H9 (cell line): ENCODE measurements around the gene SWT1. TPM values are rescaled to one million over a fixed set of nuclear protein-coding genes. Genes with fewer than 3 reads are reported as not detected.

Experiments
- DNase-seq: peaks from one replicate; pipeline ENCODE4 v3.0.0-alpha.2; 2017
- H2AFZ ChIP-seq: one replicate; pipeline ENCODE4 v1.6.1; 2013; ENCODE audit warnings: mild to moderate bottlenecking, low read length, control low read depth, moderate library complexity
- H2AK5ac ChIP-seq: 2 replicates; pipeline ENCODE4 v1.6.1; 2013; ENCODE audit warnings: low read length, control low read depth, mixed read lengths; ENCODE audit not compliant: insufficient read length
- H2BK120ac ChIP-seq: one replicate; pipeline ENCODE4 v1.6.1; 2013; ENCODE audit warnings: low read depth, mild to moderate bottlenecking, low read length, control low read depth, inconsistent platforms; ENCODE audit not compliant: poor library complexity, severe bottlenecking
- H2BK12ac ChIP-seq: 2 replicates; pipeline ENCODE4 v1.6.1; 2013; ENCODE audit warnings: low read length, control low read depth, mixed read lengths, low read depth; ENCODE audit not compliant: insufficient read length
- H2BK15ac ChIP-seq: 2 replicates; pipeline ENCODE4 v1.6.1; 2013; ENCODE audit warnings: low read depth, low read length, control low read depth
- H2BK20ac ChIP-seq: one replicate; pipeline ENCODE4 v1.6.1; 2013; ENCODE audit warnings: low read depth, mild to moderate bottlenecking, low read length, control low read depth, inconsistent platforms; ENCODE audit not compliant: poor library complexity, severe bottlenecking
- H2BK5ac ChIP-seq: 2 replicates; pipeline ENCODE4 v1.6.1; 2013; ENCODE audit warnings: low read length, control low read depth, mixed read lengths; ENCODE audit not compliant: insufficient read length
- H3K14ac ChIP-seq: 2 replicates; pipeline ENCODE4 v1.6.1; 2013; ENCODE audit warnings: low read length, control low read depth; ENCODE audit not compliant: insufficient read depth
- H3K18ac ChIP-seq: 2 replicates; pipeline ENCODE4 v1.6.1; 2013; ENCODE audit warnings: low read depth, mild to moderate bottlenecking, mixed read lengths, low read length, control low read depth; ENCODE audit not compliant: insufficient read length
- H3K23ac ChIP-seq: 2 replicates; pipeline ENCODE4 v1.6.1; 2013; ENCODE audit warnings: low read length, control low read depth, mixed read lengths, low read depth; ENCODE audit not compliant: insufficient read length
- H3K23me2 ChIP-seq: 2 replicates; pipeline ENCODE4 v1.6.1; 2013; ENCODE audit warnings: low read depth, mild to moderate bottlenecking, mixed read lengths, low read length, control low read depth; ENCODE audit not compliant: insufficient read length, poor library complexity, severe bottlenecking
- H3K27ac ChIP-seq: 2 replicates; pipeline ENCODE4 v1.5.1; 2013; ENCODE audit warnings: low read length, control low read depth, mixed read lengths, low read depth; ENCODE audit not compliant: insufficient read length
- H3K27me3 ChIP-seq: 2 replicates; pipeline ENCODE4 v1.6.1; 2013; ENCODE audit warnings: low read length, control low read depth, inconsistent platforms; ENCODE audit not compliant: insufficient read depth
- H3K4ac ChIP-seq: 2 replicates; pipeline ENCODE4 v1.6.1; 2013; ENCODE audit warnings: low read depth, mild to moderate bottlenecking, control low read depth, inconsistent platforms, low read length, moderate library complexity
- H3K4me1 ChIP-seq: 2 replicates; pipeline ENCODE4 v1.6.1; 2013; ENCODE audit warnings: low read length, control low read depth, inconsistent platforms; ENCODE audit not compliant: insufficient read depth
- H3K4me2 ChIP-seq: 2 replicates; pipeline ENCODE4 v1.6.1; 2013; ENCODE audit warnings: low read length, control low read depth, mixed read lengths; ENCODE audit not compliant: insufficient read length, insufficient read depth
- H3K56ac ChIP-seq: 2 replicates; pipeline ENCODE4 v1.6.1; 2013; ENCODE audit warnings: low read depth, mild to moderate bottlenecking, mixed read lengths, low read length, control low read depth; ENCODE audit not compliant: insufficient read length
- H3K79me1 ChIP-seq: 2 replicates; pipeline ENCODE4 v1.6.1; 2013; ENCODE audit warnings: low read depth, mild to moderate bottlenecking, moderate library complexity, low read length, control low read depth, inconsistent platforms; ENCODE audit not compliant: insufficient read depth, poor library complexity, severe bottlenecking
- H3K79me2 ChIP-seq: 2 replicates; pipeline ENCODE4 v1.6.1; 2013; ENCODE audit warnings: low read length, control low read depth, inconsistent platforms; ENCODE audit not compliant: insufficient read depth
- H3K9ac ChIP-seq: 2 replicates; pipeline ENCODE4 v1.6.1; 2013; ENCODE audit warnings: low read length, control low read depth, mixed read lengths; ENCODE audit not compliant: insufficient read length; ENCODE audit errors: extremely low read depth
- H3K9me3 ChIP-seq: one replicate; pipeline ENCODE4 v1.6.1; 2013; ENCODE audit warnings: low read depth, low read length, inconsistent platforms; ENCODE audit not compliant: control insufficient read depth
- H3T11ph ChIP-seq: one replicate; pipeline ENCODE4 v1.6.1; 2013; ENCODE audit warnings: mild to moderate bottlenecking, low read length, control low read depth, inconsistent platforms
- H4K20me1 ChIP-seq: one replicate; pipeline ENCODE4 v1.6.1; 2013; ENCODE audit not compliant: control insufficient read depth, insufficient read length, insufficient read depth
- H4K5ac ChIP-seq: 2 replicates; pipeline ENCODE4 v1.6.1; 2013; ENCODE audit warnings: low read depth, mild to moderate bottlenecking, mixed read lengths, low read length, control low read depth; ENCODE audit not compliant: insufficient read length
- H4K8ac ChIP-seq: replicated peaks from 2 replicates; pipeline ENCODE4 v1.6.1; 2013; ENCODE audit warnings: low read length, control low read depth, mixed read lengths, low read depth; ENCODE audit not compliant: insufficient read length
- H4K91ac ChIP-seq: 2 replicates; pipeline ENCODE4 v1.6.1; 2013; ENCODE audit warnings: low read depth, mild to moderate bottlenecking, moderate library complexity, mixed read lengths, low read length, control low read depth; ENCODE audit not compliant: insufficient read length
- H3K27ac Mint-ChIP-seq, 3 experiments: 2 replicates in 2 of 3; 3 replicates in 1 of 3; pipeline ENCODE4 v1.8.0; 2020 to 2021; ENCODE audit warnings: mixed read lengths in 3 of 3, mild to moderate bottlenecking in 1 of 3, moderate library complexity in 1 of 3
- H3K27me3 Mint-ChIP-seq: 2 replicates; pipeline ENCODE4 v1.8.0; 2021; ENCODE audit warnings: low read depth, mild to moderate bottlenecking, moderate library complexity, mixed read lengths
- H3K36me3 Mint-ChIP-seq, 3 experiments: 2 replicates in 2 of 3; 3 replicates in 1 of 3; pipeline ENCODE4 v1.8.0; 2020 to 2021; ENCODE audit warnings: low read depth in 3 of 3, mixed read lengths in 3 of 3; ENCODE audit not compliant: insufficient read depth in 1 of 3
- H3K4me1 Mint-ChIP-seq, 2 experiments: 2 replicates each; pipeline ENCODE4 v1.8.0; 2020; ENCODE audit warnings: mixed read lengths in 2 of 2
- H3K4me3 Mint-ChIP-seq, 2 experiments: 2 replicates in 1 of 2; 3 replicates in 1 of 2; pipeline ENCODE4 v1.8.0; 2020 to 2021; ENCODE audit warnings: mild to moderate bottlenecking in 2 of 2, mixed read lengths in 2 of 2, moderate library complexity in 1 of 2
- H3K9me3 Mint-ChIP-seq, 2 experiments: 2 replicates in 1 of 2; 3 replicates in 1 of 2; pipeline ENCODE4 v1.8.0; 2020; ENCODE audit warnings: mild to moderate bottlenecking in 2 of 2, mixed read lengths in 2 of 2, moderate library complexity in 1 of 2
- WGBS: extraction: QIAGEN DNeasy Blood & Tissue Kit; methylation state at CpG from one replicate; pipeline ENCODE4 v1.1.7; 2013; ENCODE audit warnings: missing lambda C conversion rate, low lambda C conversion rate, mixed read lengths; ENCODE audit not compliant: insufficient read length; ENCODE audit errors: extremely low coverage; 5-methylcytosine and 5-hydroxymethylcytosine counted together
- total RNA-seq: library from RNA; stranded (reverse); gene quantifications from 2 replicates; pipeline ENCODE4 v1.2.1, GENCODE V29; 2021
- TF ChIP-seq, protein P1 (sequence below): fragments of 200-600 bp; sonication (generic); conservative IDR thresholded peaks from 3 replicates; pipeline ENCODE4 v1.8.0; 2021; ENCODE audit warnings: antibody characterized with exemption, mild to moderate bottlenecking

SWT1 gene
- total RNA-seq, 1 experiment from 2014 or later: 5.2 TPM

DNA sequence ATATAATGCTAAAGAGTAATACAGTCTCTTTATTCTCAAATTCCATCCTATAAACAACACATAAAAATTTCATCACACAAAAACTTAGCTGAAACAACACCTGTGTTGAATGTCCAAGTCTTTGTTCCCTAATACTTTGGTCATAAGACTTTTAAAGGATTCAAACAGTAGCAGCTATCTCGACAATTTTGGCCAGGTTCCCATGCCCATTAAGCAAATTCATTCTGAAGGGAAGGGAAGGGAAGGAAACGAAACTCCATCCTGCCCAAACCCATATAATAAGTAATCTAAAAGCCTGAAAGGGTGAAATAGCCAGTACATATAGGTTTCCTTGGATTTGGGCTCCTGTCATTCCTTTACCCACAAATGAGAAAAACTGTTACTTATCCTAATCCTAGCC is 152.6 kb downstream of the SWT1 start:
- Histone ChIP-seq H4K8ac (no peak overlapping the region), H3K79me1 (peaks cover 2% of the 10 kb centered on the region), H3K79me2 (peaks cover 31% of the 10 kb centered on the region), H3K9ac (no peak overlapping the region), H4K91ac (no peak overlapping the region), H3K14ac (no peak overlapping the region), H3T11ph (no peak overlapping the region), H3K23me2 (no peaks in the 10 kb centered on the region), H3K9me3 (no peaks in the 10 kb centered on the region), H3K56ac (no peak overlapping the region), H2BK5ac (no peak overlapping the region), H4K20me1 (no peaks in the 10 kb centered on the region), H2BK120ac (no peak overlapping the region), H3K18ac (no peak overlapping the region), H3K27me3 (no peaks in the 10 kb centered on the region), H4K5ac (no peak overlapping the region), H2AK5ac (no peak overlapping the region), H3K27ac (no peak overlapping the region), H3K23ac (no peak overlapping the region), H3K4me2 (no peak overlapping the region), H2BK12ac (no peak overlapping the region), H2BK20ac (no peak overlapping the region), H3K4me1 (no peaks in the 10 kb centered on the region), H3K4ac (no peak overlapping the region), H2AFZ (no peak overlapping the region), H2BK15ac (no peak overlapping the region)
- WGBS: no CpG with 5 or more reads among the region's 2 CpGs
- no peak overlapping the region for H3K27ac Mint-ChIP-seq
- H3K9me3 Mint-ChIP-seq: no peaks in the 10 kb centered on the region
- H3K4me3 Mint-ChIP-seq: no peak overlapping the region
- TF ChIP-seq, protein P1, sequence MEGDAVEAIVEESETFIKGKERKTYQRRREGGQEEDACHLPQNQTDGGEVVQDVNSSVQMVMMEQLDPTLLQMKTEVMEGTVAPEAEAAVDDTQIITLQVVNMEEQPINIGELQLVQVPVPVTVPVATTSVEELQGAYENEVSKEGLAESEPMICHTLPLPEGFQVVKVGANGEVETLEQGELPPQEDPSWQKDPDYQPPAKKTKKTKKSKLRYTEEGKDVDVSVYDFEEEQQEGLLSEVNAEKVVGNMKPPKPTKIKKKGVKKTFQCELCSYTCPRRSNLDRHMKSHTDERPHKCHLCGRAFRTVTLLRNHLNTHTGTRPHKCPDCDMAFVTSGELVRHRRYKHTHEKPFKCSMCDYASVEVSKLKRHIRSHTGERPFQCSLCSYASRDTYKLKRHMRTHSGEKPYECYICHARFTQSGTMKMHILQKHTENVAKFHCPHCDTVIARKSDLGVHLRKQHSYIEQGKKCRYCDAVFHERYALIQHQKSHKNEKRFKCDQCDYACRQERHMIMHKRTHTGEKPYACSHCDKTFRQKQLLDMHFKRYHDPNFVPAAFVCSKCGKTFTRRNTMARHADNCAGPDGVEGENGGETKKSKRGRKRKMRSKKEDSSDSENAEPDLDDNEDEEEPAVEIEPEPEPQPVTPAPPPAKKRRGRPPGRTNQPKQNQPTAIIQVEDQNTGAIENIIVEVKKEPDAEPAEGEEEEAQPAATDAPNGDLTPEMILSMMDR: no peak
- peaks cover 32 to 65% (median 55%) of the 10 kb centered on the region in 3 experiments; a peak in 6 of 7 replicates for H3K36me3 Mint-ChIP-seq
- H3K27me3 Mint-ChIP-seq: no peaks in the 10 kb centered on the region
- DNase-seq: no peak
- peaks cover 25 to 26% of the 10 kb centered on the region in 2 experiments for H3K4me1 Mint-ChIP-seq
